GM19043 (cell line): ENCODE data around the gene TPSAB1.
"Not testable (repeated sequence)": the region's sequence is repeated elsewhere in the genome, so short reads cannot be mapped to it uniquely, and the experiment has no call there.

Source experiments
- ATAC-seq: cut with Tn5 transposase; IDR thresholded peaks from one replicate; pipeline ENCODE4 v1.9.1; 2021; ENCODE audit warnings: low read depth; ENCODE audit not compliant: unreplicated experiment

Gene TPSAB1

DNA sequence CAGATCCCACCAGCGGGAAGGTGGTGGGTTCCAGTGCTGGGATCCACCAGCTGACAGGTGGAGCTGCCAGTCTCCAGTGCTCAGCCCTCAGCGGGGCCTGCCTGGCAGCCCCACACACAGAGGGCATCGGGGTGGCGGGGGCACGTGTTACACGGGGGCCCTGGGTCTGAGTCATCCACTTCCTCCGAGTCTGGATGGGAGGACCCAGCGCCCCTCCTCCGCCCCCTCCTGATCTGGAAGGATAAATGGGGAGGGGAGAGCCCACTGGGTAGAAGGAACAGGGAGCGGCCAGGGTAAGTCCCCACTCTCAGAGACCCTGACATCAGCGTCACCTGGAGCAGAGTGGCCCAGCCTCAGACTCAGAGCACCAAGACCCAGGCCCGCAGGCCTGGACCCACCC is at the start of gene TPSAB1:
TSS of gene TPSAB1 (plus strand) at position 270 of the 400 bp plus-strand sequence. CDS start 234 bp downstream, outside the sequence.
- not testable (repeated sequence) for ATAC-seq

DNA sequence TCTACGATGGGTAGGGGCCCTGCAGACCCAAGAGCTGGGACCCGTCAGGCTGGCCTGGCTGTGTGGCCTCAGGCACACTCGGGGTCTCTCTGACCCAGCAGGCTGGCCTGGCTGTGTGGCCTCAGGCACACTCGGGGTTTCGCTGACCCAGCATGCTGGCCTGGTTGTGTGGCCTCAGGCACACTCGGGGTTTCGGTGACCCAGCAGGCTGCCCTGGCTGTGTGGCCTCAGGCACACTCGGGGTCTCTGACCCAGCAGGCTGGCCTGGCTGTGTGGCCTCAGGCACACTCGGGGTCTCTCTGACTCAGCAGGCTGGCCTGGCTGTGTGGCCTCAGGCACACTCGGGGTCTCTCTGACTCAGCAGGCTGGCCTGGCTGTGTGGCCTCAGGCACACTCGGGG is 49.7 kb upstream of the TPSAB1 start:
- not testable (repeated sequence) for ATAC-seq

DNA sequence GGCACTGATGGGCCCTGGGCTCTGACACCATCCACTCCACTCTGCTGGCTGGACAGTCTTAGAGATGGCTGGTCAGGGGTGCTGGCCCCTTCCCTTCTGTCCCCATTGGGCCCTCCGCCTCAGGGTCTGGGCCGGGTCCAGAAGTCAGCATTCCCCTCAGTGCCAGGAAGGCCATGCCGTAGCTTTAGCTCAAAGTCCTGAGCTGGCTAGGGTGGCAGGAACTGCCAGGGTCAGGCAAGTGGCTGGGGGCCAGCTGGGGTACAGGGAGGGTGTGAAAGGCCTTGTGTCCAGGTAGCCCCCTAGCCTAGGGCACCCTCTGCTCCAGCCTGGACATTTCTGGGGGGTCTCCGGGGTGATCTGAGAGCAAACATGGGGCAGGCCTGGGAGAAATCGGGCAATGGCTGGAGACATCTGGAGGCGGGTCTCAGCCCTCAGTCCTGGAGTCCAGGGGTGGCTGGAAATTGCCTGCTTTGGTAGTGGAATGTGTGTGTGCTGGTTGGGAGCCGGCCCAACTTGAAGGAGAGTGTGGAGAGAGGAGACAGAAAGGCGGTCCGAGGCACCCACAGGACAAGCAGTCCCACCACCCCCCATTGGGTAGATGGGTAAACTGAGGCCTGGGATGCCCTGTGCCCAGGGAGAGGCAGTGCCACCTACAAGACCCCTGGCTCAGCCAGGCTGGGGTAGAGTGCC is 48.0 kb upstream of the TPSAB1 start:
- ATAC-seq, result no peak

DNA sequence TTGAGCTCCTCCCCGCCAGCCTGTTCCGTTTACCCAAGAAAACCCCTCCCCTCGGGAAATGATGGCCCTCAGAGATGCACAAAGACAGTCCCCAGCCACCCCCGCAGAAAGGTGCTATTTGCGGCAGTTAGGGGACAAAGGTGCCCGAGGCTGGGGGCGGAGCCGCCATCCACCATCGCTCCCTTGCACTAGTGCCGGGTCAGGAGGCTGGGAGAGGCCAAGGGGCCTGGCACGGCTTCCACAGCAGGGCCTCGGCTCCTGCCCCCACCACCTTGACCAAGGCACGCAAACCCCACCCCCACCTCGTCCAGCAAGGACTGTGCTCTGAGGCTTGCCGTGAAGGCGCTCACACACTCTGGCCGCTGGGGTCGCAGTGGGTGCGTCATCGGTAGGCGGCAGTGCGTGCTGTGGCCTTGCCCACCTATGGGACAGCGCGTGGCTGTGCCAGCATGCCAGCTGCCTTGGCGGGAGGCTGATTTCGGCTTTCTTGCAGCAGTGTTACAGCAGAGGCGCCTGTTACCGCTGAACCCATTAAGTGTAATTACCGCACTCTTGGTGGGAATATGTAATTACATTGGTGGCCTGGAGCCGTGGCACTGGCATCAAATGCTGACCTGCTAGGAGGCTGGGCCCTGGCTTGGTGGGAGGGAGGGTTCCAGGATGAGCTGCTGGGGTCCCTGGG is 47.2 kb upstream of the TPSAB1 start:
- ATAC-seq, result no peak

DNA sequence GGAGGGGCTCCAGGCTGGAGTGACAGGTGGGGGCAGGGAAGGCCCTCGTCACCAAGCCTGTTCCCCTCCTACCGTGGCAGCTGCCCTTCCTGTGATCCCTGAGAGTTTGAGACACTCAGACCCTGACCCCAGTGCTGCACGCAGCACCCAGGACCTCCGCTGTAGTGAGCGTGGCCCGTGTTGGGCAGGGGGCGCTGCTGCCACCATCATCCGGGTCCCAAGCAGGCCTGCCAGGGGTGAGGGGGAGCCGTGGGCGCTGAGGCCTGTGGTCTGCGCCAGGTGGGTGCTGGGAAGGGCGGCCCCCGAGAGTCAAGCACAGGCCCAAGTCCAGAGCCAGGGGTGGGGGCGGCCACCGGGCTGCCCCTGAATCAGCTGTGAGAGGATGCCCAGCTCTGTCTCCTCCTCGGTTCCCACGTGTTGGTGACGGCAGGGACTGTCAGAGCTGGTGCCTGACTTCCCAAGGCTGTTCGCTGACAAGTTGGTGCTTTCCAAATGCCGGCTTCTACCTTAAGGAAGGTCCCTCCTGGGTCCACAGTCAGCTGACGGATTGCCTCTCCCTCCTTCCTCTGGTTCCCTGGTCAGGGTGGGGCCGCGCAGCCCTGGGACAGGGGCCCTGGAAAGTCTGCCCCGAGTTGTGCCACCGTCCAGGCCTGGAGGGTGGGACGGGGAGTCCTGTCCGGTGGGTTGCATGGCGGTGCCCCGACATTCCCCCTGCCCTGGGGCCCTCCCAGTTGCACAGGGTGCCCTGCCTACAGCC is 46.5 kb upstream of the TPSAB1 start:
- no peak for ATAC-seq

DNA sequence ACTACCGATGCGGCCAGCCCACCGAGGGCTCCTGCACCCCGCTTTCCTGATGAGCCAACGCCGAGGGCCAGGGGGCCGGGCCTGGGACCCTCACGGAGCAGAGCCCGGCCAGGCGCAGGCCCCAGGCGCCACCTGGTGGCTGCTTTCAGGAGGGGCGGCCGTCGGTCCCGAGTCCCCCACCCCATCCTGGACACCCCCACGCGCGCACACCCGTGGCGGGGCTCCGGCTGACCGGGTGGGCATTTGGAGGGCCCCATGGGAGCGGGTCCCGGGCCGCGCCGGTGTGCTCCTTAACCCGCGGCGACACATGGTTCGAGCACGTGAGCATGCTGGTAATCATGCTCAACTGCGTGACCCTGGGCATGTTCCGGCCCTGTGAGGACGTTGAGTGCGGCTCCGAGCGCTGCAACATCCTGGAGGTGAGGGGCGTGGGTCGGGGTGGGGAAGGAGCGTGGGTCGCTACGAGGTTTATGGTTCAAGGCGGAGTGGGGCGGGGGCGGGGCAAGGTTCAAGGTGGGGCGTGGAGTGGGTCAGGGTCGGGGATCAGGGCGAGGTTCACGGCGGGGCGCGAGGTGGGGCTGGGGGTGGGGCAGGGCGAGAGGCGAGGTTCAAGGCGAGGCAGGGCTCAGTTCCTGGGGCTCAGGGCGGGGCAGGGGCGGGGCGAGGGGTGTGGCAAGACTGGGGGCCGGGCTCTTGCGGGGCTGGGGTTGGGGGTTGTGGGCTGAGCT is 45.7 kb upstream of the TPSAB1 start:
- no peak for ATAC-seq

DNA sequence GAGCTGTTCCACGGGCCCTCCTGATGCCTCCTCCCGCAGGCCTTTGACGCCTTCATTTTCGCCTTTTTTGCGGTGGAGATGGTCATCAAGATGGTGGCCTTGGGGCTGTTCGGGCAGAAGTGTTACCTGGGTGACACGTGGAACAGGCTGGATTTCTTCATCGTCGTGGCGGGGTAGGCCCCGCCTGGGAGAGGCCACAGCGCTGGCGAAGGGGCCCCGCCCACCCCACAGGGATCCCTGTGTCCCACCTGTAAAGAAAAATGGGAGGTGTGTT is 45.2 kb upstream of the TPSAB1 start:
- no peak for ATAC-seq

DNA sequence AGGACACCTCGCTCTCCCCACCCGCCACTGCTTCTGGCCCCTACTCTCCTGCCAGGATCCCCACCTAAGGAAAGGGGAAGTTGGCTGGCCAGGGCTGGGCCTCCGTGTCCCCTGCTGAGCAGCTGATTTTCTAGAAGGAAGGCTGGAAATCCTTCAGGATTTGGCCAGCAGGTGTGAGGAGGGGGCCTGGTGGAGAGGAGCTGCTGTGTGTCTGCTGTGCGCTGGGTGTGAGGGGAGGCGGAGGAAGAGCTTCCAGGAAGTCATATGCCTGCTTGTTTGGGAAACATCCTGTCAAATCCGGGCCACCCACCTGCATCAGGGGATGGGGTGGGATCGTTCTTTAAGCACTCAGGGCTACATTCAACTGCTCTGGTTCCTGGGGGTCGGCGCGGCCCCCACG is 44.0 kb upstream of the TPSAB1 start:
- ATAC-seq, result no peak

DNA sequence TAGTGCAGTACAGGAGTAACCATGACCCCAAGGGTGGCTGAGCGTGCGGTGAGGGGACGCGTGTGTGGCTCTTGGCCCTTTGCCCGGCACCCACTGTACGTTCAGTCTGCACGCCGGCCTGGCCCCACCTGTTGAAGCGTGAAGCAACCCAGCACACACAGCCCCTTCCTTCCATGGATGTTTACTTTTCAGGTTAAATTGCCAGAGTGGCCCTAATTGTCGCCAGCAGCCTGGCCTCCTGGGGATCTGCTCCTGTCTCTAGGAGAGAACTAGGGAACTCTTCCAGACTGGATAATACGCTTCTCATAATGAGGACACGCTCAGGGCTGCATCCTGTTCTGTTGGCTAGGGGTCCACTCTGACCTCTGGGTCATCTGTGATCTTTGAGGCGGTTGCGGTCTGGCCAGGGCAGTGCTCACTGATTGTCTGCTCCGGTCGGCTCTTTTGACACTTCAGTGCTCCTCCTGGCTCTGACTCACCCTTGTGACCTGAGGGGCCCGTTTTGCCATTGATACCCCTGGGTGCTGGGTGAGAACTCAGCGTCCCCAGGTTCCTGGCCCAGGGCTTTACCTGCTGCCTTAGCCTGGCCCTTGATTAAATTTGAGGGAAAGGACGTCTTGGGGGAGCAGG is 43.2 kb upstream of the TPSAB1 start:
- ATAC-seq, result no peak

DNA sequence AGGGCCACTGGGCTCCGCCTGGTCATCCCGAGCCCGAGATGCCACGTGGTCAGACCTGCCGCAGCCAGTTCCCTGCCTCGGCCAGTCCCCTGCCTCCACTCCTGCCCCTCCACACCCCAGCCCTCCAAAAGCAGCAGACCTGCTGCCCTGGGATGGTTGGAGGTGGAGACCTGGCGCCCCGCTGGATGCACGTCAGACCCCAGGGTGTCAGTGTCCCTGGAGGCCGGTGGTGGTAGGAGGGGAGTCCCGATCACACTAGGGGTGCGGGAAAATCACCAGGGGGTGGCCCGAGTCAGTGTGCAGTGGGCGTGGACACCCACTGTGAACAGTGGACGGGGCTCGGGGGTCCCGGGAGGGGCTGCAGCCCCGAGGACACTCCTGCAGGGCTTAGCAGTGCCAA is 42.3 kb upstream of the TPSAB1 start:
- no peak for ATAC-seq

DNA sequence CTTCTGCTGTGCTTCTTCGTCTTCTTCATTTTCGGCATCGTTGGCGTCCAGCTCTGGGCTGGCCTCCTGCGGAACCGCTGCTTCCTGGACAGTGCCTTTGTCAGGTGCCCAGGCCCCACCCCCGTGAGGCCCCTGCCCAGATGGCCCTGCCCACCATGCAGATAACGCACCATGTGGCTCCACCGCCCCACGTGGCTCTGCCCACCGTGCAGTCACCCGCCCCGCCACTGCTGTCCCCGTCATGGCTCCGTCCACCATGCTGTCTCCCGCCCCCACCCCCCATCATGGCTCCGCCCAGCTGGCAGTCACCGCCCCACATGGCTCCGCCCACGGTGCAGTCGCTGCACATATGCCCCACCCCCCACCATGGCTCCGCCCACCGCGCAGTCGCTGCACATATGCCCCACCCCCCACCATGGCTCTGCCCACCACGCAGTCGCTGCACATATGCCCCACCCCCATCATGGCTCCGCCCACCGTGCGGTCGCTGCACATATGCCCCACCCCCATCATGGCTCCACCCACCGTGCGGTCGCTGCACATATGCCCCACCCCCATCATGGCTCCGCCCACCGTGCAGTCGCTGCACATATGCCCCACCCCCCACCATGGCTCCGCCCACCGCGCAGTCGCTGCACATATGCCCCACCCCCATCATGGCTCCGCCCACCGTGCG is 41.7 kb upstream of the TPSAB1 start:
- not testable (repeated sequence) for ATAC-seq

DNA sequence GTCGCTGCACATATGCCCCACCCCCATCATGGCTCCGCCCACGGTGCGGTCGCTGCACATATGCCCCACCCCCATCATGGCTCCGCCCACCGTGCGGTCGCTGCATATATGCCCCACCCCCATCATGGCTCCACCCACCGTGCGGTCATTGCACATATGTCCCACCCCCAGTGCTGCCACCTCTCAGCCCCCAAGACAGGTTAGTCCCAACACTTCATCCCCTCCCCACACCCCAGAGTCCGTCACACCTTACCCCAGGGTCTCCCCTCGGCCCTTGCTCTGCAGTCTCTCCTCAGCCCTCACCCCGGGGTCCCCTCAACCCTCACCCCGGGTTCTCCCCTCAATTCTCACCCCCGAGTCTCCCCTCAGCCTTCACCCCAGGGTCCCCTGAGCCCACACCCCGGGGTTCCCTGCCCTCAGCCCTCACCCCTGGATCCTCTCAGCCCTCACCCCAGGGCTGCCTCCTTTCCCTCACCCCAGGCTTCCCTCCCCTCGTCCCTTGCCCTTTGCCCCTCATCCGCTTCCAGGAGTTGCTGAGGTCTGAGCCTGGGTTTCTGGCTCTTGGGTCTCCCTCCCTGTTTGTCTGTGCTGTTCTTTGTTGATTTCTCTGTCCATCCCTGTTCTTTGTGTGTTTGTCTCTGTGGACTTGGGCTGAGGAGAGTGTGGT is 41.0 kb upstream of the TPSAB1 start:
- ATAC-seq, result no peak

DNA sequence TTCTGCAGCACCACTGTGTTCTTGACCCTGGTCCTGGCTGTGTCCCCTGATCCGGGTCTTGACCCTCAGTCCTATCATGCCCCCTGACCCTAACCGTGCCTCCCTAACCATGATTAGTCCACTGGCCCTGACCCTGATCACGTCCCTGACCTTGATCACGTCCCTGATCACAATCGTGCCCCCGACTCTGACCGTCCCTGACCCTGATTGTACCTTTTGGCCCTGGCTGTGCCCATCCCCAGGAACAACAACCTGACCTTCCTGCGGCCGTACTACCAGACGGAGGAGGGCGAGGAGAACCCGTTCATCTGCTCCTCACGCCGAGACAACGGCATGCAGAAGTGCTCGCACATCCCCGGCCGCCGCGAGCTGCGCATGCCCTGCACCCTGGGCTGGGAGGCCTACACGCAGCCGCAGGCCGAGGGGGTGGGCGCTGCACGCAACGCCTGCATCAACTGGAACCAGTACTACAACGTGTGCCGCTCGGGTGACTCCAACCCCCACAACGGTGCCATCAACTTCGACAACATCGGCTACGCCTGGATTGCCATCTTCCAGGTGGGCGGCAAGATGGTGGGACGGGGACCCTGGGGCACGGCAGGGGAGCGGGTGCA is 40.4 kb upstream of the TPSAB1 start:
- no peak for ATAC-seq

DNA sequence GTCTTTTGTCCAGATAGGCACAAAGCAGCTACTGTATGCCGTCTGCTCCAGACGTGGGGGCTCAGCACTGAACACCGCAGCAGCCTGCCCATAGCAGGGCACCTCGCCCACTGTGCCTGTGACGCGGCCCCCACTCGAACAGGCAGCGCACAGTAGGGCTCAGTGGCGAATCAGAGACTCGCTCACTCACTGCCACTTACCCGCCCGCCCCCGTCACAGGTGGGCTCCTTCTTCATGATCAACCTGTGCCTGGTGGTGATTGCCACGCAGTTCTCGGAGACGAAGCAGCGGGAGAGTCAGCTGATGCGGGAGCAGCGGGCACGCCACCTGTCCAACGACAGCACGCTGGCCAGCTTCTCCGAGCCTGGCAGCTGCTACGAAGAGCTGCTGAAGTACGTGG is 39.1 kb upstream of the TPSAB1 start:
- no peak for ATAC-seq

DNA sequence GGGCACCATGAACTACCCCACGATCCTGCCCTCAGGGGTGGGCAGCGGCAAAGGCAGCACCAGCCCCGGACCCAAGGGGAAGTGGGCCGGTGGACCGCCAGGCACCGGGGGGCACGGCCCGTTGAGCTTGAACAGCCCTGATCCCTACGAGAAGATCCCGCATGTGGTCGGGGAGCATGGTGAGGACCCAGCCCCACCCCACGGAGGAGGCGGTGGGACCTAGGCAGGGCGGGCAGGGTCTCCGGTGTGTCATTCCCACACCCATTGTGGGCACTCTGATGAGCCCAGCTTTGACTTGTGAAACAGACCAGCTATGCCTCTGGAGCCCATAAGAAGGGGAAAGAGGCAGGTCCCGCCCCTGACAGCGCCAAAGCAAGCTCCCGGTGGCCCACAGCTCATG is 38.2 kb upstream of the TPSAB1 start:
- no peak for ATAC-seq

DNA sequence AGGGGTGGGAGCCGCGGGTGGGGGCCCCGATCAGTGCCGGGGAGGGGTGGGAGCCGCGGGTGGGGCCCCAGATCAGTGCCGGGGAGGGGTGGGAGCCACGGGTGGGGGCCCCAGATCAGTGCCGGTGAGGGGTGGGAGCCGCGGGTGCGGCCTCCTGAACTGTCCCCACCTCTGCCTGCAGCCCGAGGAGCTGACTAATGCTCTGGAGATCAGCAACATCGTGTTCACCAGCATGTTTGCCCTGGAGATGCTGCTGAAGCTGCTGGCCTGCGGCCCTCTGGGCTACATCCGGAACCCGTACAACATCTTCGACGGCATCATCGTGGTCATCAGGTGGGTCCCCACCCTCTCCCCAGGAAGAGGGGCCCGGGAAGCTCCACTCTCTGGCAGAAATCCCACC is 35.6 kb upstream of the TPSAB1 start:
- ATAC-seq, result no peak

DNA sequence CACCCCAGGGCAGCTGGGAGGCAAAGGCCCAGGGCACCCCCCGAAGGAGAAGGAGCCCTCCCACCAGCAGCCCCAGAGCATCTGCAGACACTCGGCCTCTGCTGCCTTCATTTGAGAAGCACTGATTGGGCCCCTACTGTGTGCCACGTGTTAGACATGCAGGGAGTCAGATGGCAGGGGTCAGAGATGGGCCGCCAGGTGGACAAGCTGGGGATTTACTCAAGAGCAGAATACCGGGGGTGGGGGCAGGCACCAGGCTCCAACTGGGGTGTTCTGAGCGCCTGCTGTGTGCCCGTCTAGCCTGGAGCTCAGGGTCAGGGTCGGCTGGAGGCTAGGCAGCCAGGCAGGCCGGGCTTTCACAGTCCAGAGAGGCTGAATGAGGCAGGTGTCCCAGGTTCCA is 34.2 kb upstream of the TPSAB1 start:
- ATAC-seq, result no peak

DNA sequence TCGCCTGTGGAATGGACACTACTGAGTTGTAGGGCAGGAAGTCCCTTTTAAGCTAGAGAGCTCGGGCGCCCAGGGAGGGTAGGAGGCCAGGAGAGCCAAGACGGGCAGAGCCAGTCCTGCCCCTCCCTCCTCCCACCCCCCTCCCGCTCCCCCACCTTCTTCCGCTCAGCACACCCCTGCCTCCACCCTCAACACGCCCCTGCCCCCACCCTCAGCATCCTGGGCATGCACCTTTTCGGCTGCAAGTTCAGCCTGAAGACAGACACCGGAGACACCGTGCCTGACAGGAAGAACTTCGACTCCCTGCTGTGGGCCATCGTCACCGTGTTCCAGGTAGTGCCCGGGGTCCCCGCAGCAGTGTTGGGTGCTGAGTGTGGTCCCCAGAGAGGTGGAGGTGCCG is 33.7 kb upstream of the TPSAB1 start:
- no peak for ATAC-seq

DNA sequence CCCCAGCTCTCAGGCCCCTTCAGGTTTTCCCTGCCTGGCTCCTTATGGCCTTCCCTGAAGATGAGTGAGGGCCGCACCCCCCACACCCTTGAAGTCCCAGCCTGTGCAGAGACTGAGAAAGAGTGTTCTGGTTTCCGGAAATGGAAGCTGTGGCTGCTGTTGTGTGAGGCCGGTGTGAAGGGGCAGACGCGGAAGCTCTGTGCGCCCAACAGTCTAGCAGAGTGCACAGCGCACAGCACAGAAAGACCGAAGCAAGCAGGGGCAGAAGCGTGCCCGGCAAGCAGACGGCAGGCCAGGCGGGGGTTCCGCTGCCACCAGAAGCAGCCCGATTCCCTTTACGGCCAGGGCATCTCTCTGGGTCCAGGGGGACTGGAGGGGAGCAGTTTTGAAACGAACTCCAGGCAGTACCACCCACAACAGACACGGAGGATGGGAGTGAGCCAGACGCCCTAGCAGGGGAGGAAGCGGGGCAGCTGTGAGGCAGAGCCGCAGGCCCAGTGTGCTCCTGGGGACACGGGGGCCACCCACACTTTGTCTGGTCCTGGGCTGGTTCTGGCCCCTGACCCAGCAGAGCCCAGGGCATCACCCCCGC is 32.2 kb upstream of the TPSAB1 start:
- no peak for ATAC-seq
